Endodermal cell (in vitro differentiated cells): Measurements from ENCODE around the gene AGMAT. TPM values are rescaled to one million over a fixed set of nuclear protein-coding genes. Genes with fewer than 3 reads are reported as not detected.
"Not testable (repeated sequence)": the region's sequence is repeated elsewhere in the genome, so short reads cannot be mapped to it uniquely, and the experiment has no call there.

Experiments
- DNase-seq: peaks from one replicate; pipeline ENCODE4 v3.0.0-alpha.2; 2017
- H3K27ac ChIP-seq: 2 replicates; pipeline ENCODE4 v1.5.1; 2013; ENCODE audit warnings: mild to moderate bottlenecking, low read depth, low read length, moderate library complexity
- H3K27me3 ChIP-seq: 2 replicates; pipeline ENCODE4 v1.6.1; 2013; ENCODE audit warnings: mild to moderate bottlenecking, low read length, moderate library complexity; ENCODE audit not compliant: insufficient read depth, control insufficient read depth, poor library complexity, severe bottlenecking
- H3K36me3 ChIP-seq: 2 replicates; pipeline ENCODE4 v1.7.0; 2013; ENCODE audit warnings: mild to moderate bottlenecking, low read length, moderate library complexity; ENCODE audit not compliant: control insufficient read depth, insufficient read depth
- H3K4me1 ChIP-seq: one replicate; pipeline ENCODE4 v1.7.0; 2013; ENCODE audit warnings: low read length; ENCODE audit not compliant: control insufficient read depth, insufficient read depth
- H3K4me3 ChIP-seq: 2 replicates; pipeline ENCODE4 v1.5.1; 2013; ENCODE audit warnings: mild to moderate bottlenecking, low read length, moderate library complexity
- H3K9ac ChIP-seq: 2 replicates; pipeline ENCODE4 v1.6.1; 2013; ENCODE audit warnings: mild to moderate bottlenecking, low read length, moderate library complexity; ENCODE audit not compliant: poor library complexity, severe bottlenecking; ENCODE audit errors: extremely low read depth
- H3K9me3 ChIP-seq: 2 replicates; pipeline ENCODE4 v1.6.1; 2013; ENCODE audit warnings: mild to moderate bottlenecking, low read length, moderate library complexity; ENCODE audit not compliant: control insufficient read depth
- H3K27ac Mint-ChIP-seq: 2 replicates; pipeline ENCODE4 v1.8.0; 2020; ENCODE audit warnings: mixed read lengths
- H3K27me3 Mint-ChIP-seq: 2 replicates; pipeline ENCODE4 v1.8.0; 2021; ENCODE audit warnings: mild to moderate bottlenecking, mixed read lengths; ENCODE audit not compliant: insufficient read depth
- H3K36me3 Mint-ChIP-seq: 2 replicates; pipeline ENCODE4 v1.8.0; 2020; ENCODE audit warnings: low read depth, mixed read lengths
- H3K4me1 Mint-ChIP-seq: 2 replicates; pipeline ENCODE4 v1.8.0; 2020; ENCODE audit warnings: mixed read lengths
- H3K4me3 Mint-ChIP-seq: 2 replicates; pipeline ENCODE4 v1.8.0; 2020; ENCODE audit warnings: mild to moderate bottlenecking, moderate library complexity, mixed read lengths
- H3K9me3 Mint-ChIP-seq: 2 replicates; pipeline ENCODE4 v1.8.0; 2020; ENCODE audit warnings: mild to moderate bottlenecking, mixed read lengths
- CTCF ChIP-seq: fragments of 200-600 bp; sonication (generic); conservative IDR thresholded peaks from 2 replicates; pipeline ENCODE4 v1.5.0; 2021; ENCODE audit warnings: antibody characterized with exemption, mild to moderate bottlenecking
- WGBS, 2 experiments: methylation state at CpG; one replicate each; pipeline versions ENCODE4 v1.1.5 to v1.1.7; 2013; ENCODE audit warnings: missing lambda C conversion rate in 2 of 2, mixed read lengths in 1 of 2; ENCODE audit not compliant: insufficient coverage in 1 of 2, insufficient read length in 1 of 2; 5-methylcytosine and 5-hydroxymethylcytosine counted together
- total RNA-seq, 2 donors: library from RNA; stranded (reverse); fragmentation: NEBNext Ultra II Directional in 1 of 2; extraction: Animal tissue kit (Norgen Biotek cat#: 25700) in 1 of 2; gene quantifications; 2 replicates in 1 of 2; 3 replicates in 1 of 2; pipeline ENCODE4 v1.2.1, GENCODE V29; 2021

The AGMAT gene
- total RNA-seq, 2 donors from 2014 or later, result 3.8 to 4.4 TPM

GRCh38 chr1:15609631-15610030 lies 24.8 kb upstream of the AGMAT start:
- H3K9ac ChIP-seq, result no peak overlapping the region
- H3K36me3 Mint-ChIP-seq, result no peaks in the 10 kb centered on the region
- no peaks in the 10 kb centered on the region for H3K9me3 Mint-ChIP-seq
- H3K4me3 Mint-ChIP-seq, result no peak overlapping the region
- H3K27ac Mint-ChIP-seq, result no peak overlapping the region
- no peak overlapping the region for H3K27ac ChIP-seq
- H3K4me3 ChIP-seq, result no peak overlapping the region
- peaks cover 7% of the 10 kb centered on the region for H3K27me3 ChIP-seq
- peaks cover 38% of the 10 kb centered on the region for H3K27me3 Mint-ChIP-seq
- H3K36me3 ChIP-seq, result no peaks in the 10 kb centered on the region
- no peaks in the 10 kb centered on the region for H3K4me1 ChIP-seq
- 82 to 96% methylated on average over 5 to 7 of the region's 7 CpGs for WGBS, 2 experiments
- no peaks in the 10 kb centered on the region for H3K4me1 Mint-ChIP-seq
- DNase-seq, result no peak
- no peaks in the 10 kb centered on the region for H3K9me3 ChIP-seq
- no peak for TF ChIP-seq CTCF

GRCh38 chr1:15605398-15606383 lies 20.8 kb upstream of the AGMAT start:
- H3K4me3 Mint-ChIP-seq, result no peak overlapping the region
- H3K27ac ChIP-seq, result no peak overlapping the region
- no peaks in the 10 kb centered on the region for H3K9me3 ChIP-seq
- 91 to 93% methylated on average over 7 to 10 of the region's 11 CpGs for WGBS, 2 experiments
- no peak overlapping the region for H3K9ac ChIP-seq
- peaks cover 39% of the 10 kb centered on the region for H3K27me3 Mint-ChIP-seq
- no peaks in the 10 kb centered on the region for H3K36me3 ChIP-seq
- H3K4me1 ChIP-seq, result no peaks in the 10 kb centered on the region
- peaks cover 10% of the 10 kb centered on the region for H3K9me3 Mint-ChIP-seq
- no peak overlapping the region for H3K27ac Mint-ChIP-seq
- DNase-seq, result no peak
- H3K4me1 Mint-ChIP-seq, result peaks cover 2% of the 10 kb centered on the region
- no peak for TF ChIP-seq CTCF
- no peak overlapping the region for H3K4me3 ChIP-seq
- peaks cover 7% of the 10 kb centered on the region for H3K27me3 ChIP-seq
- H3K36me3 Mint-ChIP-seq, result no peaks in the 10 kb centered on the region

- peaks cover 10% of the 10 kb centered on the region for H3K9me3 Mint-ChIP-seq
- not testable (repeated sequence) for H3K9me3 ChIP-seq, H3K36me3 ChIP-seq, DNase-seq, H3K4me3 Mint-ChIP-seq, H3K4me3 ChIP-seq, H3K36me3 Mint-ChIP-seq, H3K9ac ChIP-seq, H3K27ac Mint-ChIP-seq, H3K4me1 ChIP-seq, H3K27ac ChIP-seq, H3K4me1 Mint-ChIP-seq, H3K27me3 ChIP-seq
- 93 to 95% methylated on average over 17 to 21 of the region's 21 CpGs for WGBS, 2 experiments
- H3K27me3 Mint-ChIP-seq, result peaks cover 36% of the 10 kb centered on the region
Measured at GRCh38 chr1:15604400-15604799, 19.5 kb upstream of the AGMAT start.

GRCh38 chr1:15603966-15604282 lies 19.1 kb upstream of the AGMAT start:
- not testable (repeated sequence) for H3K4me1 ChIP-seq, H3K27me3 ChIP-seq, H3K36me3 Mint-ChIP-seq, H3K9ac ChIP-seq, H3K4me1 Mint-ChIP-seq, H3K9me3 ChIP-seq, DNase-seq, H3K27ac ChIP-seq, H3K36me3 ChIP-seq
- Mint-ChIP-seq H3K27ac (peak overlapping the region; percentile 57), H3K27me3 (peaks cover 35% of the 10 kb centered on the region), H3K9me3 (peaks cover 10% of the 10 kb centered on the region), H3K4me3 (peak overlapping the region; percentile 70)
- 92 to 95% methylated on average over 13 of the region's 13 CpGs for WGBS, 2 experiments
- peak overlapping the region; percentile 80 for H3K4me3 ChIP-seq
